Measurements from ENCODE around the gene MAPKAPK3.
A peak's percentile ranks its signal among the peaks of the same experiment; 100 is the strongest.

Gene MAPKAPK3

DNA sequence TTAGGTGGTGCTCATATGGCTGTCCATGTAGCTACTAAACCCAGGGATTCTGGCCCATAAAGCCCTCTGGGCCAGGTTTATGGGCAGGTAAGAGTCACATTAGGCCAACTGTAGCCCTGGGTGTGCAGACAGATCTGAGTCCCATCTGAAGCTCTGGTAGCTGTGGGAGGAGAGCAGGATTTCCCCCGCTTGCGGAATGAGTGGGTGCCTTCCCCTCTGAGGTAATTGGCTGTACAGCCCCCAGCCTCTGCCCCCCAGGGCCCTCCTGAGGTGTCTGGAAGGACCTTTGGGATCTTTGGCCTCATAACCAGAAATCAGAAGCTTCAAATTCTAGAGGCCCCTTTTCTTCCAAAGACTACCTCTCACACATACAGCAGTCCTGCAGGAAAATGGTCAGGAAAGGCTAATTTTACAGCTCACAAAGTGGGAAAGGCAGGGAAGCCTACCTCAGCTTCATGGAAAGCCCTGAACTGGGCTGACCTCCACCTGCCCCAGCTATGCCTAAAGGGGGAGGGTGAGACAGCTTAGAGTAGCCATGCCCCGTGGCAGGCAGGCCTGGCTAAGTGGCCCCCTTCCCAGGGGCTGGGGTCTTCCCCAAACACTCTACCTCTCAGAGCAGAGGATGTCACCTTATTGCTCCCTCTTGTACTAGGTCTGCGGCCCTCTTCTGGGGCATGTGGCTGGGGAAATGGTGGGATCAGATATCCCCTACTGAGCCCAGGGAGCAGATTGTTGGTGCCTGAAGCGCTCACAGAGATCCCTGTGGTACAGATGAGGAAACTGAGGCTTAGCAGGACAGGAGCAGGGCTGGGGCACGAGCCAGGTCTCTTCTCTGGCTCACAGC, 30.8 kb upstream of the MAPKAPK3 start:
- TF ChIP-seq ISL1 (CRISPR knock-in tag; IDR thresholded peaks at IDR 0.05) (no peak), PPARA (CRISPR knock-in tag; IDR thresholded peaks at IDR 0.05; ENCODE audit: borderline replicate concordance) (no peak), ESRRG (CRISPR knock-in tag; IDR thresholded peaks at IDR 0.05) (no peak)
- no peak for ATAC-seq

DNA sequence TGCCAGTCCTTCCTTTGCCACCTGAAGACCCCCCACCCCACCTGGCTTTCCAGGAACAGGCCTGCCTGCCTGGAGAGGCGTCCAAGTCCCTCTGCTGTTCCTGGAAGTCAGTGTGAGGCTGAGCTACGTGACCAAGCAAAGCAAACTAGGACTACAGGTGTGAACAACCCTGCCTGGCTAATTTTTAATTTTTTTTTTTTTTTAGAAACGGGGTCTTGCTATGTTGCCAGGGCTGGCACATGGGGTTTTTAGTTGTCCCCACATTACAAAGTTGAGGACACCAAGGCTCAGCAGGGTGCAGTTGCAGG, 30.2 kb upstream of the MAPKAPK3 start:
- no peak for TF ChIP-seq GLIS3 (CRISPR knock-in tag; IDR thresholded peaks at IDR 0.05)
- TF ChIP-seq ESRRG (CRISPR knock-in tag; IDR thresholded peaks at IDR 0.05) = no peak
- TF ChIP-seq, protein P1, sequence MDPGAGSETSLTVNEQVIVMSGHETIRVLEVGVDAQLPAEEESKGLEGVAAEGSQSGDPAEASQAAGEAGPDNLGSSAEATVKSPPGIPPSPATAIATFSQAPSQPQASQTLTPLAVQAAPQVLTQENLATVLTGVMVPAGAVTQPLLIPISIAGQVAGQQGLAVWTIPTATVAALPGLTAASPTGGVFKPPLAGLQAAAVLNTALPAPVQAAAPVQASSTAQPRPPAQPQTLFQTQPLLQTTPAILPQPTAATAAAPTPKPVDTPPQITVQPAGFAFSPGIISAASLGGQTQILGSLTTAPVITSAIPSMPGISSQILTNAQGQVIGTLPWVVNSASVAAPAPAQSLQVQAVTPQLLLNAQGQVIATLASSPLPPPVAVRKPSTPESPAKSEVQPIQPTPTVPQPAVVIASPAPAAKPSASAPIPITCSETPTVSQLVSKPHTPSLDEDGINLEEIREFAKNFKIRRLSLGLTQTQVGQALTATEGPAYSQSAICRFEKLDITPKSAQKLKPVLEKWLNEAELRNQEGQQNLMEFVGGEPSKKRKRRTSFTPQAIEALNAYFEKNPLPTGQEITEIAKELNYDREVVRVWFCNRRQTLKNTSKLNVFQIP (CRISPR knock-in tag; IDR thresholded peaks at IDR 0.05; ENCODE audit: borderline replicate concordance, low read depth) = no peak
- TF ChIP-seq PPARA (CRISPR knock-in tag; IDR thresholded peaks at IDR 0.05; ENCODE audit: borderline replicate concordance) = no peak
- no peak for TF ChIP-seq ZFP30 (CRISPR knock-in tag; IDR thresholded peaks at IDR 0.05)
- no peak for TF ChIP-seq ISL1 (CRISPR knock-in tag; IDR thresholded peaks at IDR 0.05)
- no peak for TF ChIP-seq BACH2 (CRISPR knock-in tag; IDR thresholded peaks at IDR 0.05; ENCODE audit: borderline replicate concordance)
- TF ChIP-seq TSHZ2 (CRISPR knock-in tag; IDR thresholded peaks at IDR 0.05) = no peak
- no peak for TF ChIP-seq ARNTL (CRISPR knock-in tag; IDR thresholded peaks at IDR 0.05; ENCODE audit: borderline replicate concordance, low read depth)
- ATAC-seq = no peak

DNA sequence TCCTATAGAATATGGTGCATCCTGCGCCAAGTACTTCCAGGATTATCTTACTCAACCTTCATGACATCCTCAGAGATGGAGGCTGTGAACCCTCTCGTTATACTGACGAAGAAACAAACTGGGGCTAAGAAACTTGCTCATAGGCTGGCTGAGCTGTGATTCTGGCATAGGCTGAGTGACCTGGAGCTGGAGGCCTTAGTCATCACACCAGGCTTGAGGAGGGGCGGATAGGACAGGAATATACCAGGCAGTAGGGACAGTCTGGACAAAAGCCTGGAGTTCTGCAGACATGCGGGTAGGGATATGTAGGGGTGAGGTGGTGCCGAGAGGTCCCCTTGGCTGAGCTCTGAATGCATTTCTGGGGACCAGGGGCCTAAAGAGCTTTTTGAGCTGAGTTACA, 29.6 kb upstream of the MAPKAPK3 start:
- TF ChIP-seq ZNF70 (CRISPR knock-in tag; IDR thresholded peaks at IDR 0.05) (no peak), ZC3H10 (CRISPR knock-in tag; IDR thresholded peaks at IDR 0.05) (no peak), OSR1 (CRISPR knock-in tag; IDR thresholded peaks at IDR 0.05) (no peak), TOX (CRISPR knock-in tag; IDR thresholded peaks at IDR 0.05; ENCODE audit: borderline replicate concordance) (no peak), BACH2 (CRISPR knock-in tag; IDR thresholded peaks at IDR 0.05; ENCODE audit: borderline replicate concordance) (no peak), ZFP30 (CRISPR knock-in tag; IDR thresholded peaks at IDR 0.05) (no peak), ZFP3 (CRISPR knock-in tag; IDR thresholded peaks at IDR 0.05) (no peak), GLIS3 (CRISPR knock-in tag; IDR thresholded peaks at IDR 0.05) (no peak)
- peak; percentile 21; the same call in 2 of the 3 replicates for ATAC-seq

DNA sequence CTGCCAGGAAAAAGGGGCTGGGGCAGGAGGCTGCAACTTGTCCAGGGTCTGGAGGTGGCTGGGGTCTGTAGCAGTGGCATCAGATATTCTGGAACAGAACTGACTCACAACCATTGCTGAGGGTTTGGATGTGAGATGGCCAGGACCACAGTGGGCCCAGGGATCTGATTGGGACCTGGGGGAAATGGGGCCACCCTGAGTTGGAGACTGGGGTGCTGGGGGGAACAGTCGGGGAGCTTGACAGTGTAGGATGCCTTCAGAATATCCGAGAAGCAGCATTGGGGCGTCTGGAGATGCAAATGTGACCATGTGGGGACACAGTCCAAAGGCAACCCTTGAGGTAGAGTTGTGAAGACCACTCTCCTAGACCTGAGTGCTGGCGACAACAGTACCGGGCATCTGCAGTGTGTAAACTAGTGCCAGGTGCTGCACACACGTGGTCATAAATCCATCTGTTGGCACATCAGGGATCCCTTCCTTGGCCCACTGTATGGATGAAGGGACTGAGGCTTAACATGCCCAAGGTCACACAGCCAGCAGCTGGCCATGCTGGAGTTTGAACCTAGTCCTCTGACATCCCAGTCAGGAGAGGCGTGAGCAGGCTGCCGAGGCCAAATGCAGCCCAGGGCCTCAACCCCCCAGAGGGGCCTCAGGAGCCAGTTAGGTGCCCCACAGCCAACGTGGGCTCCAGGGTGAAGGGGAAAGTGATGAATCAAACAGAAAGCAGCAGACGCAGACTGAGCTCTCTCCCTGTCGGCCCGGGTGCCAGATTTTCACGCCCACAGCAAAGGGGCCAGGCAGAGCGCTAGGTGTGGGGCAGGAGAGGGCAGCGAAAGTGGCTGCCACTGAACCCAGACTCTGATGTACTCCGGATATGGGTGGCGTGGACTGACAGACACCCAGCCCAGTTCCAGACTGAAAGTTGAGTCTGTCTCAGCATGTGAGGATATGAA, 28.9 kb upstream of the MAPKAPK3 start:
- no peak; the same call in 2 of the 3 replicates for ATAC-seq
- TF ChIP-seq OSR1 (CRISPR knock-in tag; IDR thresholded peaks at IDR 0.05) (no peak), ZNF565 (CRISPR knock-in tag; conservative IDR thresholded peaks at IDR 0.05; ENCODE audit: low read depth) (no peak), ZFP3 (CRISPR knock-in tag; IDR thresholded peaks at IDR 0.05) (no peak), BACH2 (CRISPR knock-in tag; IDR thresholded peaks at IDR 0.05; ENCODE audit: borderline replicate concordance) (no peak), TOX (CRISPR knock-in tag; IDR thresholded peaks at IDR 0.05; ENCODE audit: borderline replicate concordance) (no peak), TCF4 (CRISPR knock-in tag; IDR thresholded peaks at IDR 0.05; ENCODE audit: borderline replicate concordance) (no peak), GLIS3 (CRISPR knock-in tag; IDR thresholded peaks at IDR 0.05) (no peak), ZFP30 (CRISPR knock-in tag; IDR thresholded peaks at IDR 0.05) (no peak), CSDC2 (CRISPR knock-in tag; IDR thresholded peaks at IDR 0.05) (no peak), RARB (CRISPR knock-in tag; IDR thresholded peaks at IDR 0.05) (no peak), SNAI2 (CRISPR knock-in tag; IDR thresholded peaks at IDR 0.05) (no peak), ZNF70 (CRISPR knock-in tag; IDR thresholded peaks at IDR 0.05) (no peak), ESRRG (CRISPR knock-in tag; IDR thresholded peaks at IDR 0.05) (no peak), ISL1 (CRISPR knock-in tag; IDR thresholded peaks at IDR 0.05) (no peak), ZNF8 (CRISPR knock-in tag; IDR thresholded peaks at IDR 0.05) (no peak), TSHZ2 (CRISPR knock-in tag; IDR thresholded peaks at IDR 0.05) (no peak)
- TF ChIP-seq, protein P1 (CRISPR knock-in tag; IDR thresholded peaks at IDR 0.05; ENCODE audit: borderline replicate concordance, low read depth) = no peak
- TF ChIP-seq, protein P2, sequence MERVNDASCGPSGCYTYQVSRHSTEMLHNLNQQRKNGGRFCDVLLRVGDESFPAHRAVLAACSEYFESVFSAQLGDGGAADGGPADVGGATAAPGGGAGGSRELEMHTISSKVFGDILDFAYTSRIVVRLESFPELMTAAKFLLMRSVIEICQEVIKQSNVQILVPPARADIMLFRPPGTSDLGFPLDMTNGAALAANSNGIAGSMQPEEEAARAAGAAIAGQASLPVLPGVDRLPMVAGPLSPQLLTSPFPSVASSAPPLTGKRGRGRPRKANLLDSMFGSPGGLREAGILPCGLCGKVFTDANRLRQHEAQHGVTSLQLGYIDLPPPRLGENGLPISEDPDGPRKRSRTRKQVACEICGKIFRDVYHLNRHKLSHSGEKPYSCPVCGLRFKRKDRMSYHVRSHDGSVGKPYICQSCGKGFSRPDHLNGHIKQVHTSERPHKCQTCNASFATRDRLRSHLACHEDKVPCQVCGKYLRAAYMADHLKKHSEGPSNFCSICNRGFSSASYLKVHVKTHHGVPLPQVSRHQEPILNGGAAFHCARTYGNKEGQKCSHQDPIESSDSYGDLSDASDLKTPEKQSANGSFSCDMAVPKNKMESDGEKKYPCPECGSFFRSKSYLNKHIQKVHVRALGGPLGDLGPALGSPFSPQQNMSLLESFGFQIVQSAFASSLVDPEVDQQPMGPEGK (CRISPR knock-in tag; IDR thresholded peaks at IDR 0.05; ENCODE audit: borderline replicate concordance) = no peak
